Stimulated activated CD8-positive, alpha-beta memory T cell treated with anti-CD3 and anti-CD28 coated beads, Interleukin-15, amount 100 ng/mL, for 48 hours (primary cell): ENCODE data around the gene PARVA.

Experiments
- DNase-seq, 2 donors: peaks; one replicate each; pipeline ENCODE4 v3.0.0-alpha.2; 2020; ENCODE audit warnings: low read depth in 2 of 2

PARVA gene

GRCh38 chr11:12403122-12403996 is 26.0 kb downstream of the PARVA start:
- no peak for DNase-seq

- DNase-seq, result no peak
Observed at GRCh38 chr11:12403997-12404350, 26.6 kb downstream of the PARVA start.

GRCh38 chr11:12404436-12404835 is 27.1 kb downstream of the PARVA start:
- no peak for DNase-seq

GRCh38 chr11:12408156-12408770 is 30.9 kb downstream of the PARVA start:
- DNase-seq, result no peak

GRCh38 chr11:12409621-12410005 is 32.2 kb downstream of the PARVA start:
- no peak for DNase-seq

- no peak for DNase-seq
Observed at GRCh38 chr11:12410006-12410728, 32.8 kb downstream of the PARVA start.

GRCh38 chr11:12411393-12411792 is 34.0 kb downstream of the PARVA start:
- no peak for DNase-seq

GRCh38 chr11:12411806-12412727 is 34.7 kb downstream of the PARVA start:
- peak in 1 of 2 donors; percentile 7 for DNase-seq

GRCh38 chr11:12413141-12414052 is 36.0 kb downstream of the PARVA start:
- no peak for DNase-seq

- DNase-seq, result no peak
Observed at GRCh38 chr11:12414611-12415010, 37.2 kb downstream of the PARVA start.

GRCh38 chr11:12415342-12415966 is 38.1 kb downstream of the PARVA start:
- DNase-seq, result no peak

GRCh38 chr11:12416552-12416951 is 39.2 kb downstream of the PARVA start:
- DNase-seq, result no peak

- no peak for DNase-seq
Observed at GRCh38 chr11:12417691-12418611, 40.6 kb downstream of the PARVA start.

GRCh38 chr11:12420040-12420439 is 42.7 kb downstream of the PARVA start:
- DNase-seq, result no peak

- no peak for DNase-seq
Observed at GRCh38 chr11:12420706-12421105, 43.3 kb downstream of the PARVA start.

GRCh38 chr11:12421386-12421785 is 44.0 kb downstream of the PARVA start:
- DNase-seq, result no peak

GRCh38 chr11:12426176-12426575 is 48.8 kb downstream of the PARVA start:
- DNase-seq, result no peak

GRCh38 chr11:12429155-12429554 is 51.8 kb downstream of the PARVA start:
- DNase-seq, result no peak

GRCh38 chr11:12430351-12430750 is 53.0 kb downstream of the PARVA start:
- DNase-seq, result no peak
